H1 (cell line): ENCODE measurements around the gene PRMT6. TPM values are rescaled to one million over a fixed set of nuclear protein-coding genes. Genes with fewer than 3 reads are reported as not detected.

Experiments
- CTCF ChIA-PET: fragments of 300-600 bp; sonication (Branson Sonifier 250); formaldehyde crosslinking; loops from one replicate; lab custom pipeline; 2021; ENCODE audit not compliant: partially characterized antibody; lab: Charles Lee
- POLR2A ChIA-PET: fragments of 300-600 bp; sonication (Branson Sonifier 250); formaldehyde crosslinking; loops from one replicate; lab custom pipeline; 2021; ENCODE audit warnings: inconsistent platforms; ENCODE audit not compliant: partially characterized antibody; lab: Charles Lee
- DNase-seq, 2 experiments: peaks; one replicate each; pipeline versions ENCODE4 v3.0.0 to v3.0.0-alpha.2; 2010 to 2022; ENCODE audit warnings: low spot score in 2 of 2, low read depth in 1 of 2, mixed read lengths in 1 of 2
- FAIRE-seq: peaks from 2 replicates; lab custom pipeline; 2011; peaks lifted over from hg19 to GRCh38; lab: Jason Lieb, UNC
- H2AFZ ChIP-seq: 2 replicates; pipeline ENCODE4 v1.8.1; 2012; ENCODE audit warnings: low read length, inconsistent platforms
- H2AK5ac ChIP-seq: 2 replicates; pipeline ENCODE4 v1.6.1; 2013; ENCODE audit warnings: low read depth, low read length
- H2BK120ac ChIP-seq: replicated peaks from 2 replicates; pipeline ENCODE3; 2013; ENCODE audit warnings: low read depth, low read length, inconsistent platforms
- H2BK12ac ChIP-seq: 2 replicates; pipeline ENCODE4 v1.6.1; 2013; ENCODE audit warnings: low read depth, low read length
- H2BK15ac ChIP-seq: 2 replicates; pipeline ENCODE4 v1.6.1; 2013; ENCODE audit warnings: low read length
- H2BK20ac ChIP-seq: 2 replicates; pipeline ENCODE4 v1.6.1; 2013; ENCODE audit warnings: low read length
- H2BK5ac ChIP-seq: 2 replicates; pipeline ENCODE4 v1.6.1; 2013; ENCODE audit warnings: low read depth, low read length
- H3K14ac ChIP-seq: 2 replicates; pipeline ENCODE4 v1.6.1; 2013; ENCODE audit warnings: inconsistent platforms; ENCODE audit not compliant: insufficient read length
- H3K18ac ChIP-seq: 2 replicates; pipeline ENCODE4 v1.6.1; 2013; ENCODE audit warnings: low read length; ENCODE audit errors: extremely low read depth
- H3K23ac ChIP-seq: 2 replicates; pipeline ENCODE4 v1.6.1; 2013; ENCODE audit warnings: inconsistent platforms; ENCODE audit not compliant: insufficient read length
- H3K23me2 ChIP-seq: 2 replicates; pipeline ENCODE4 v1.6.1; 2013; ENCODE audit warnings: low read depth, low read length
- H3K27ac ChIP-seq: 2 replicates; pipeline ENCODE4 v1.6.1; 2011; ENCODE audit warnings: low read depth, low read length, inconsistent platforms
- H3K27me3 ChIP-seq, 4 experiments: replicated peaks in 1 of 4; 1 replicate in 1 of 4; 2 replicates in 3 of 4; pipeline versions ENCODE4 v1.6.1 to v1.8.1; 2011 to 2013; ENCODE audit warnings: low read length in 3 of 4, mild to moderate bottlenecking in 3 of 4, inconsistent platforms in 2 of 4, mixed read lengths in 2 of 4, moderate library complexity in 1 of 4; ENCODE audit not compliant: control insufficient read depth in 3 of 4, insufficient read depth in 3 of 4; ENCODE audit errors: extremely low read depth in 1 of 4
- H3K36me3 ChIP-seq, 4 experiments: 2 replicates each; pipeline versions ENCODE4 v1.6.1 to v1.8.1; 2011 to 2013; ENCODE audit warnings: mild to moderate bottlenecking in 4 of 4, low read length in 3 of 4, moderate library complexity in 2 of 4, control low read depth in 1 of 4, inconsistent platforms in 1 of 4; ENCODE audit not compliant: insufficient read depth in 4 of 4, control insufficient read depth in 2 of 4
- H3K4ac ChIP-seq: replicated peaks from 2 replicates; pipeline ENCODE3; 2013; ENCODE audit warnings: low read length, low read depth, mixed read lengths, inconsistent platforms; ENCODE audit not compliant: insufficient read length
- H3K4me1 ChIP-seq, 4 experiments: replicated peaks in 1 of 4; 1 replicate in 1 of 4; 2 replicates in 3 of 4; pipeline versions ENCODE4 v1.6.1 to v1.8.1; 2011 to 2013; ENCODE audit warnings: low read length in 3 of 4, inconsistent platforms in 2 of 4, mixed read lengths in 1 of 4; ENCODE audit not compliant: insufficient read depth in 4 of 4, control insufficient read depth in 3 of 4
- H3K4me2 ChIP-seq, 2 experiments: 2 replicates each; pipeline versions ENCODE4 v1.6.1 to v1.8.1; 2011 to 2013; ENCODE audit warnings: low read depth in 2 of 2, low read length in 2 of 2, control low read depth in 1 of 2, inconsistent platforms in 1 of 2, mild to moderate bottlenecking in 1 of 2; ENCODE audit not compliant: insufficient read depth in 1 of 2
- H3K4me3 ChIP-seq, 4 experiments: fragments of 200-600, 300-600 bp in 1 of 4; sonication (generic), shearing (Covaris generic), sonication (Bioruptor Twin) in 1 of 4; 2 replicates each; pipeline versions ENCODE4 v1.5.1 to v1.8.1; 2011 to 2016; ENCODE audit warnings: low read length in 4 of 4, low read depth in 3 of 4, control low read depth in 2 of 4, inconsistent platforms in 2 of 4, mild to moderate bottlenecking in 2 of 4, mixed read lengths in 1 of 4, moderate library complexity in 1 of 4; ENCODE audit not compliant: insufficient read depth in 2 of 4; ENCODE audit errors: extremely low read depth in 1 of 4
- H3K56ac ChIP-seq: replicated peaks from 2 replicates; pipeline ENCODE3; 2013; ENCODE audit warnings: low read depth, mild to moderate bottlenecking, mixed read lengths, low read length, inconsistent platforms; ENCODE audit not compliant: insufficient read length
- H3K79me1 ChIP-seq: 2 replicates; pipeline ENCODE4 v1.6.1; 2013; ENCODE audit warnings: low read depth, low read length, control low read depth
- H3K79me2 ChIP-seq, 2 experiments: 2 replicates each; pipeline versions ENCODE4 v1.6.1 to v1.8.1; 2012 to 2013; ENCODE audit warnings: low read length in 2 of 2, mild to moderate bottlenecking in 2 of 2, inconsistent platforms in 1 of 2; ENCODE audit not compliant: insufficient read depth in 2 of 2, control insufficient read depth in 1 of 2
- H3K9ac ChIP-seq, 4 experiments: replicated peaks in 1 of 4; 1 replicate in 1 of 4; 2 replicates in 3 of 4; pipeline versions ENCODE4 v1.6.1 to v1.8.1; 2011 to 2013; ENCODE audit warnings: low read depth in 3 of 4, low read length in 3 of 4, control low read depth in 2 of 4, mild to moderate bottlenecking in 2 of 4, moderate library complexity in 2 of 4, inconsistent platforms in 1 of 4; ENCODE audit errors: extremely low read depth in 1 of 4
- H3K9me3 ChIP-seq, 2 experiments: 2 replicates each; pipeline versions ENCODE4 v1.6.1 to v1.8.1; 2012 to 2013; ENCODE audit warnings: mild to moderate bottlenecking in 2 of 2, moderate library complexity in 2 of 2, control low read depth in 1 of 2, inconsistent platforms in 1 of 2, low read depth in 1 of 2, low read length in 1 of 2, mixed read lengths in 1 of 2; ENCODE audit not compliant: insufficient read depth in 2 of 2
- H4K20me1 ChIP-seq, 2 experiments: replicated peaks in 1 of 2; 2 replicates each; pipeline versions ENCODE3 to v1.8.1; 2011 to 2013; ENCODE audit warnings: inconsistent platforms in 2 of 2, low read length in 2 of 2, mild to moderate bottlenecking in 1 of 2; ENCODE audit not compliant: insufficient read depth in 2 of 2, control insufficient read depth in 1 of 2
- H4K5ac ChIP-seq: 2 replicates; pipeline ENCODE4 v1.6.1; 2013; ENCODE audit warnings: low read length, low read depth, mixed read lengths, inconsistent platforms; ENCODE audit not compliant: insufficient read length
- H4K8ac ChIP-seq: 2 replicates; pipeline ENCODE4 v1.8.0; 2013; ENCODE audit warnings: mild to moderate bottlenecking, moderate library complexity, low read length, inconsistent platforms; ENCODE audit not compliant: insufficient read depth; ENCODE audit errors: extremely low read depth
- H4K91ac ChIP-seq: replicated peaks from 2 replicates; pipeline ENCODE3; 2013; ENCODE audit warnings: low read length, mixed read lengths, inconsistent platforms; ENCODE audit not compliant: insufficient read length
- ATF3 ChIP-seq: IDR thresholded peaks from 2 replicates; pipeline ENCODE4 v1.6.1; 2011; ENCODE audit warnings: low read depth, mild to moderate bottlenecking, low read length; ENCODE audit not compliant: insufficient read depth
- BRCA1 ChIP-seq: IDR thresholded peaks from 2 replicates; pipeline ENCODE4 v1.6.1; 2012; ENCODE audit warnings: low read depth, low read length, improper control_type of control experiment
- CHD1 ChIP-seq: IDR thresholded peaks from 2 replicates; pipeline ENCODE4 v1.6.1; 2012; ENCODE audit warnings: low read depth, low read length, improper control_type of control experiment
- E2F6 ChIP-seq: IDR thresholded peaks from 2 replicates; pipeline ENCODE4 v1.6.1; 2012; ENCODE audit warnings: inconsistent platforms
- SIRT6 ChIP-seq: IDR thresholded peaks from one replicate; pipeline ENCODE4 v1.7.1; 2012; ENCODE audit warnings: low read length, inconsistent platforms
- SRF ChIP-seq: IDR thresholded peaks from 2 replicates; pipeline ENCODE4 v1.6.1; 2011; ENCODE audit warnings: mild to moderate bottlenecking, low read depth, low read length, moderate library complexity
- TEAD4 ChIP-seq: IDR thresholded peaks from 2 replicates; pipeline ENCODE4 v1.6.1; 2012; ENCODE audit warnings: low read depth, low read length, inconsistent platforms, mixed read lengths
- USF2 ChIP-seq: IDR thresholded peaks from 2 replicates; pipeline ENCODE4 v1.6.1; 2011; ENCODE audit warnings: low read length, improper control_type of control experiment
- YY1 ChIP-seq: IDR thresholded peaks from 2 replicates; pipeline ENCODE4 v1.6.1; 2011; ENCODE audit warnings: low read depth, mild to moderate bottlenecking, low read length
- WGBS, 2 experiments: shearing (Covaris generic) in 1 of 2; methylation state at CpG; one replicate each; pipeline versions ENCODE4 v1.1.6 to v1.1.7; 2013 to 2015; ENCODE audit warnings: low lambda C conversion rate in 2 of 2, mixed read lengths in 2 of 2, inconsistent platforms in 1 of 2, low coverage in 1 of 2, missing lambda C conversion rate in 1 of 2; ENCODE audit not compliant: insufficient replicate concordance in 2 of 2, insufficient coverage in 1 of 2, insufficient read length in 1 of 2; ENCODE audit errors: extremely low coverage in 1 of 2, missing lambda C conversion rate in 1 of 2; 5-methylcytosine and 5-hydroxymethylcytosine counted together
- polyA plus RNA-seq, 7 experiments: library from polyadenylated mRNA; depleted of rRNA in 3 of 7; stranded (reverse) in 5 of 7; unstranded in 2 of 7; fragments of >200 nt in 5 of 7; fragments of 200-250 nt in 2 of 7; gene quantifications; 1 replicate in 5 of 7; 2 replicates in 1 of 7; 4 replicates in 1 of 7; pipeline versions ENCODE4 v1.2.1 to v1.2.3, GENCODE V29; 2011 to 2013; ENCODE audit warnings: missing spikeins in 2 of 7, mixed read lengths in 2 of 7
- total RNA-seq: library from RNA; stranded (reverse); fragmentation: NEBNext Ultra II Directional; extraction: Animal tissue kit (Norgen Biotek cat#: 25700); gene quantifications from 2 replicates; pipeline ENCODE4 v1.2.1, GENCODE V29; 2021

PRMT6 gene
- total and polyA plus RNA-seq, 2 of the 8 experiments (the other 6 are each of a cell fraction or from before 2014, with no cell fraction given) = 23.6 to 38.2 TPM

- ChIA-PET CTCF (no interaction called here), POLR2A (no interaction called here)
- H3K36me3 ChIP-seq = no peaks in the 10 kb centered on the region
- no peak overlapping the region for H3K56ac ChIP-seq
- no peak overlapping the region for H3K14ac ChIP-seq
- no peaks in the 10 kb centered on the region for H3K23me2 ChIP-seq
- H2BK5ac ChIP-seq = no peak overlapping the region
- H2BK12ac ChIP-seq = no peak overlapping the region
- H4K8ac ChIP-seq = no peak overlapping the region
- 97% methylated on average over 4 of the region's 4 CpGs; no CpG with 5 or more reads in 1 of the 2 experiments for WGBS, 2 experiments
- H3K27me3 ChIP-seq = no peaks in the 10 kb centered on the region
- H3K4me3 ChIP-seq = no peak overlapping the region
- no peak overlapping the region for H4K5ac ChIP-seq
- H3K27ac ChIP-seq = no peak overlapping the region
- H3K4ac ChIP-seq = no peak overlapping the region
- no peaks in the 10 kb centered on the region for H3K79me1 ChIP-seq
- H3K18ac ChIP-seq = no peak overlapping the region
- FAIRE-seq (no peak), DNase-seq (no peak)
- no peak overlapping the region for H2BK15ac ChIP-seq
- H3K9me3 ChIP-seq = no peaks in the 10 kb centered on the region
- H4K20me1 ChIP-seq = no peaks in the 10 kb centered on the region
- no peak overlapping the region for H3K4me2 ChIP-seq
- no peak overlapping the region for H4K91ac ChIP-seq
- no peak overlapping the region for H2AFZ ChIP-seq
- H3K4me1 ChIP-seq = no peaks in the 10 kb centered on the region
- H2BK20ac ChIP-seq = no peak overlapping the region
- H2AK5ac ChIP-seq = no peak overlapping the region
- H2BK120ac ChIP-seq = no peak overlapping the region
- no peak overlapping the region for H3K9ac ChIP-seq
- TF ChIP-seq USF2 = no peak
- TF ChIP-seq SIRT6 = no peak
- no peak for TF ChIP-seq E2F6
- TF ChIP-seq ATF3 = no peak
- TF ChIP-seq TEAD4 = no peak
- TF ChIP-seq CHD1 = no peak
- TF ChIP-seq YY1 = no peak
- TF ChIP-seq BRCA1 = no peak
- TF ChIP-seq SRF = no peak
- H3K79me2 ChIP-seq = no peaks in the 10 kb centered on the region
- H3K23ac ChIP-seq = no peak overlapping the region
These were observed 17.0 kb downstream of the PRMT6 start for GRCh38 chr1:107073493-107073892.
